ENCODE data around the gene GPR137. TPM values are rescaled to one million over a fixed set of nuclear protein-coding genes. Genes with fewer than 3 reads are reported as not detected.

GPR137 gene
- total and polyA plus RNA-seq, 9 of the 15 experiments (the other 6 are each of a cell fraction or from before 2014, with no cell fraction given) = 0.32 to 26.7 (median 10.7) TPM

- TF ChIP-seq EP300 (IDR thresholded peaks at IDR 0.05; ENCODE audit: low read length) (peak; percentile 32; the same call in 1 of the 2 replicates), ARID2 (IDR thresholded peaks at IDR 0.05) (0 out of 2 replicates have a peak, but pooled peaks have one; percentile 26), HDAC8 (tag; IDR thresholded peaks at IDR 0.05) (peak; percentile 52; the same call in 1 of the 2 replicates), SMC3 (conservative IDR thresholded peaks at IDR 0.05; ENCODE audit: insufficient read depth, low read depth, low read length) (0 out of 2 replicates have a peak, but pooled peaks have one; percentile 37), ARNT (IDR thresholded peaks at IDR 0.05) (peak; percentile 36 to 78; a peak in 2 of 4 replicates), DPF2 (IDR thresholded peaks at IDR 0.05) (peak; percentile 96), ZNF655 (CRISPR knock-in tag; IDR thresholded peaks at IDR 0.05) (no peak), RCOR1 (IDR thresholded peaks at IDR 0.05; ENCODE audit: borderline replicate concordance in 1 of 2, low read depth in 2 of 2, low read length in 2 of 2) (peak in 1 of 2 experiments; percentile 42; a peak in 1 of 4 replicates), ZNF699 (CRISPR knock-in tag; IDR thresholded peaks at IDR 0.05; ENCODE audit: insufficient replicate concordance) (no peak), ZMIZ1 (IDR thresholded peaks at IDR 0.05; ENCODE audit: low read depth in 2 of 2, low read length in 2 of 2) (0 out of 4 replicates have a peak, but pooled peaks of 1 of the 2 experiments have one; percentile 35), VEZF1 (CRISPR knock-in tag; IDR thresholded peaks at IDR 0.05) (peak; percentile 57), RBM17 (IDR thresholded peaks at IDR 0.05; ENCODE audit: borderline replicate concordance, low read depth, low read length) (no peak), KAT8 (IDR thresholded peaks at IDR 0.05; ENCODE audit: low read depth) (no peak), MYBL2 (IDR thresholded peaks at IDR 0.05; ENCODE audit: low read depth) (no peak), MYBL2 (CRISPR knock-in tag; IDR thresholded peaks at IDR 0.05; ENCODE audit: borderline replicate concordance) (no peak), ZFPM2 (CRISPR knock-in tag; IDR thresholded peaks at IDR 0.05) (no peak), ASH1L (IDR thresholded peaks at IDR 0.05; ENCODE audit: borderline replicate concordance, low read depth, partially characterized antibody) (no peak), CSDE1 (IDR thresholded peaks at IDR 0.05) (peak in 1 of 2 experiments; percentile 86; a peak in 1 of 4 replicates), SAP30 (IDR thresholded peaks at IDR 0.05; ENCODE audit: borderline replicate concordance, insufficient read depth, low read depth, low read length, poor library complexity, severe bottlenecking) (no peak), RAD51 (IDR thresholded peaks at IDR 0.05; ENCODE audit: borderline replicate concordance, low read depth) (peak; percentile 12; the same call in 1 of the 2 replicates), BRD4 (IDR thresholded peaks at IDR 0.05) (no peak), POLR3G (IDR thresholded peaks at IDR 0.05; ENCODE audit: extremely low read depth, insufficient read length, insufficient replicate concordance) (no peak)
Observed at GRCh38 chr11:64331569-64332371, 46.1 kb downstream of the GPR137 start (continued).
